H54 (cell line): Measurements from ENCODE around the gene CHST3.

Source experiments
- DNase-seq: peaks from one replicate; pipeline ENCODE4 v3.0.0; 2011; ENCODE audit warnings: low spot score, mixed read lengths; ENCODE audit not compliant: insufficient read length
- FAIRE-seq: peaks from 3 replicates; lab custom pipeline; 2011; peaks lifted over from hg19 to GRCh38; lab: Jason Lieb, UNC
- POLR2A ChIP-seq: IDR thresholded peaks from 2 replicates; pipeline ENCODE4 v1.6.1; 2011; ENCODE audit warnings: low read depth, mild to moderate bottlenecking, low read length

CHST3 gene

GRCh38 chr10:72037266-72037665, 73.1 kb downstream of the CHST3 start:
- no peak for TF ChIP-seq POLR2A
- DNase-seq, result no peak
- FAIRE-seq, result no peak

GRCh38 chr10:72037811-72038210, 73.6 kb downstream of the CHST3 start:
- no peak for TF ChIP-seq POLR2A
- no peak for DNase-seq
- FAIRE-seq, result no peak

- no peak for TF ChIP-seq POLR2A
- no peak for FAIRE-seq
- peak; percentile 64 for DNase-seq
Measured at GRCh38 chr10:72038458-72039001, 74.3 kb downstream of the CHST3 start.

GRCh38 chr10:72039377-72039776, 75.2 kb downstream of the CHST3 start:
- DNase-seq (no peak), FAIRE-seq (no peak)
- no peak for TF ChIP-seq POLR2A

GRCh38 chr10:72041491-72041890, 77.3 kb downstream of the CHST3 start:
- no peak for FAIRE-seq

GRCh38 chr10:72043016-72043834, 79.0 kb downstream of the CHST3 start:
- TF ChIP-seq POLR2A, result no peak
- DNase-seq (no peak), FAIRE-seq (no peak)

More at GRCh38 chr10:72041491-72041890, 77.3 kb downstream of the CHST3 start:
- no peak for TF ChIP-seq POLR2A
- no peak for DNase-seq

- TF ChIP-seq POLR2A, result no peak
- DNase-seq (no peak), FAIRE-seq (no peak)
Measured at GRCh38 chr10:72044417-72045041, 80.3 kb downstream of the CHST3 start.

- no peak for FAIRE-seq
- no peak for TF ChIP-seq POLR2A
- no peak for DNase-seq
Measured at GRCh38 chr10:72045586-72045985, 81.4 kb downstream of the CHST3 start.

GRCh38 chr10:72048450-72049124, 84.4 kb downstream of the CHST3 start:
- FAIRE-seq, result peak; percentile 98
- peak; percentile 93 for DNase-seq
- TF ChIP-seq POLR2A, result no peak

- DNase-seq (no peak), FAIRE-seq (no peak)
- no peak for TF ChIP-seq POLR2A
Measured at GRCh38 chr10:72049472-72049871, 85.3 kb downstream of the CHST3 start.

GRCh38 chr10:72049969-72050781, 86.0 kb downstream of the CHST3 start:
- DNase-seq, result no peak
- TF ChIP-seq POLR2A, result no peak
- no peak for FAIRE-seq

GRCh38 chr10:72050873-72051272, 86.7 kb downstream of the CHST3 start:
- FAIRE-seq, result no peak
- no peak for TF ChIP-seq POLR2A

GRCh38 chr10:72053690-72054089, 89.5 kb downstream of the CHST3 start:
- no peak for FAIRE-seq
- no peak for TF ChIP-seq POLR2A
- no peak for DNase-seq

More at GRCh38 chr10:72050873-72051272, 86.7 kb downstream of the CHST3 start:
- no peak for DNase-seq
